Heart left ventricle (tissue), 16 donors: ENCODE measurements around the gene LCMT1. TPM values are rescaled to one million over a fixed set of nuclear protein-coding genes. Genes with fewer than 3 reads are reported as not detected.
"Not testable (repeated sequence)": the region's sequence is repeated elsewhere in the genome, so short reads cannot be mapped to it uniquely, and the experiment has no call there.

Experiments used
- ATAC-seq, 4 donors: fragments of 200-7000 bp; cut with Tn5 transposase; one replicate each; pipeline ENCODE4 v1.9.1; 2020 to 2022; ENCODE audit warnings: moderate library complexity in 4 of 4, mild to moderate bottlenecking in 3 of 4, moderate number of reproducible peaks in 1 of 4
- DNase-seq, 5 donors: peaks; one replicate each; pipeline ENCODE4 v3.0.0-alpha.2; 2020
- H3K27ac ChIP-seq, 12 donors: fragments of 200-600 bp; sonication (generic) in 4 of 12; one replicate each; pipeline versions ENCODE4 v1.5.0 to v1.8.0; 2016 to 2022; ENCODE audit warnings: mild to moderate bottlenecking in 2 of 12
- H3K27me3 ChIP-seq, 9 donors: fragments of 200-600 bp; sonication (generic) in 2 of 9; one replicate each; pipeline versions ENCODE4 v1.5.1 to v1.8.0; 2016 to 2022; ENCODE audit warnings: mild to moderate bottlenecking in 3 of 9
- H3K36me3 ChIP-seq, 9 donors: fragments of 200-600 bp; sonication (generic) in 2 of 9; one replicate each; pipeline versions ENCODE4 v1.5.0 to v1.8.0; 2018 to 2022; ENCODE audit warnings: mild to moderate bottlenecking in 2 of 9
- H3K4me1 ChIP-seq, 12 donors: fragments of 200-600 bp; sonication (generic) in 4 of 12; one replicate each; pipeline versions ENCODE4 v1.5.0 to v1.8.0; 2016 to 2022; ENCODE audit warnings: mild to moderate bottlenecking in 3 of 12
- H3K4me3 ChIP-seq, 12 donors: fragments of 200-600 bp; sonication (generic) in 4 of 12; one replicate each; pipeline versions ENCODE4 v1.5.0 to v1.8.0; 2017 to 2022; ENCODE audit warnings: mild to moderate bottlenecking in 9 of 12, moderate library complexity in 4 of 12
- H3K9me3 ChIP-seq, 12 donors: fragments of 200-600 bp; sonication (generic) in 4 of 12; one replicate each; pipeline versions ENCODE4 v1.5.0 to v1.8.0; 2016 to 2022; ENCODE audit warnings: mild to moderate bottlenecking in 1 of 12
- POLR2A ChIP-seq, 2 donors: fragments of 450-650 bp; IDR thresholded peaks; one replicate each; pipeline ENCODE4 v1.6.1; 2017; ENCODE audit warnings: antibody characterized with exemption in 2 of 2, mild to moderate bottlenecking in 2 of 2, moderate library complexity in 2 of 2
- WGBS, 4 donors: extraction: QIAGEN DNeasy Blood & Tissue Kit in 2 of 4; methylation state at CpG; one replicate each; pipeline versions ENCODE4 v1.1.5 to v1.1.7; 2013 to 2018; 5-methylcytosine and 5-hydroxymethylcytosine counted together
- intact Hi-C, 10 donors: fragments of 100-400 bp; cut with DNase I; formaldehyde crosslinking; loops; one replicate each; pipeline versions ENCODE4 v1.11.1 to v1.14.2; 2022
- polyA plus RNA-seq, 2 donors: library from polyadenylated mRNA; stranded (reverse); fragments of 200-250 nt; gene quantifications; one replicate each; pipeline ENCODE4 v1.2.3, GENCODE V29; 2013
- total RNA-seq, 9 donors: library from RNA; depleted of rRNA in 2 of 9; stranded (reverse); fragments of >200 nt in 2 of 9; fragmentation: NEBNext Ultra II Directional in 3 of 9; extraction: Animal tissue kit (Norgen Biotek cat#: 25700) in 3 of 9; gene quantifications; one replicate each; pipeline versions ENCODE4 v1.1.0 to v1.2.4, GENCODE V29; 2016 to 2023
- TF ChIP-seq, protein P1 (sequence below), 12 donors: fragments of 200-600 bp; sonication (generic) in 4 of 12; IDR thresholded peaks; one replicate each; pipeline versions ENCODE4 v1.5.0 to v1.8.0; 2018 to 2022; ENCODE audit warnings: antibody characterized with exemption in 12 of 12, mild to moderate bottlenecking in 5 of 12
- donor health status: ischemic (EF 13 %, LVEDD 7.1; RV severe dilation, severe dysfunction).
- donor health status: healthy with polysubstance abuse.
- donor health status: DM: no; HTN: yes; CAD: no.
- donor health status: DM: no; HTN: no; CAD: no.
- donor health status: ischemic (EF 25% LVEDD 6.9; RV normal size, moderate dysfunction).
- donor health status: ischemic (EF 25% LVEDD 5.7; RV mildly dilated, moderate dysfunction).
- donor health status: healthy.
- donor health status: DM: yes; HTN: yes; CAD: no.
- donor health status: ischemic (EF 35%, LVEDD 5.7; RV mildly dilated, moderate dysfunction).
- donor health status: nonischemic (EF 11% LVEDD 7.7; RV severe dilation, severe dysfunction).
- donor health status: DM: yes; HTN: yes; CAD: no.
- donor health status: PGD.
- donor health status: ischemic (EF 29% LVEDD 5.4; RV normal size, mild dysfunction).
- donor health status: nonischemic (EF 23%, LVEDD 6.1; RV moderate dilation, normal function).

The LCMT1 gene
- total and polyA plus RNA-seq, 11 donors, result 33.6 to 50.0 (median 39.6) TPM

DNA sequence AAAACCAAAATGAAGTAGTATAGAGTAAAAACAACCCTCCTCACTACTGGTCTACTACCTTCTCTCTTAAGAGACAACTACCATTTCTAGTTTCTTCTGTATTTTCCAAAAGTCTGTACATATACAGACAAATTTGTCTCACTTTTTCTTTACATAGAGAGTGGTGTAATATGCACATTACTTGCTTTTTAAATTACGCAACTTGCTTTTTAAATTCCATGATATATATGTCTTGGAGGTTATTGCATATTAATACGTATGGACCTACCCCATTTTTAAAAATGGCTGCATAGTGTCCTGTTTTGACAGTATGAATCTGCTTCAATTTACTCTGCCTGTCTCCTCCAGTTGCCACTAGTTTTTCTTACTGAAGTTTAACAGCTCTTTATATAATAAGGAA lies 62.7 kb downstream of the LCMT1 start:
- intact Hi-C loops, result no loop called here
- TF ChIP-seq, protein P1, sequence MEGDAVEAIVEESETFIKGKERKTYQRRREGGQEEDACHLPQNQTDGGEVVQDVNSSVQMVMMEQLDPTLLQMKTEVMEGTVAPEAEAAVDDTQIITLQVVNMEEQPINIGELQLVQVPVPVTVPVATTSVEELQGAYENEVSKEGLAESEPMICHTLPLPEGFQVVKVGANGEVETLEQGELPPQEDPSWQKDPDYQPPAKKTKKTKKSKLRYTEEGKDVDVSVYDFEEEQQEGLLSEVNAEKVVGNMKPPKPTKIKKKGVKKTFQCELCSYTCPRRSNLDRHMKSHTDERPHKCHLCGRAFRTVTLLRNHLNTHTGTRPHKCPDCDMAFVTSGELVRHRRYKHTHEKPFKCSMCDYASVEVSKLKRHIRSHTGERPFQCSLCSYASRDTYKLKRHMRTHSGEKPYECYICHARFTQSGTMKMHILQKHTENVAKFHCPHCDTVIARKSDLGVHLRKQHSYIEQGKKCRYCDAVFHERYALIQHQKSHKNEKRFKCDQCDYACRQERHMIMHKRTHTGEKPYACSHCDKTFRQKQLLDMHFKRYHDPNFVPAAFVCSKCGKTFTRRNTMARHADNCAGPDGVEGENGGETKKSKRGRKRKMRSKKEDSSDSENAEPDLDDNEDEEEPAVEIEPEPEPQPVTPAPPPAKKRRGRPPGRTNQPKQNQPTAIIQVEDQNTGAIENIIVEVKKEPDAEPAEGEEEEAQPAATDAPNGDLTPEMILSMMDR (IDR thresholded peaks at IDR 0.05), result no peak
- TF ChIP-seq POLR2A (IDR thresholded peaks at IDR 0.05), result no peak
- no peaks in the 10 kb centered on the region for H3K27me3 ChIP-seq
- H3K4me1 ChIP-seq, result no peaks in the 10 kb centered on the region
- no peaks in the 10 kb centered on the region for H3K9me3 ChIP-seq
- H3K4me3 ChIP-seq, result no peak overlapping the region
- DNase-seq (no peak), ATAC-seq (no peak)
- peaks cover 3 to 89% (median 83%) of the 10 kb centered on the region in 9 donors for H3K36me3 ChIP-seq
- WGBS, 4 donors, result 94 to 97% (median 94%) methylated on average over 2 of the region's 2 CpGs
- no peak overlapping the region for H3K27ac ChIP-seq

DNA sequence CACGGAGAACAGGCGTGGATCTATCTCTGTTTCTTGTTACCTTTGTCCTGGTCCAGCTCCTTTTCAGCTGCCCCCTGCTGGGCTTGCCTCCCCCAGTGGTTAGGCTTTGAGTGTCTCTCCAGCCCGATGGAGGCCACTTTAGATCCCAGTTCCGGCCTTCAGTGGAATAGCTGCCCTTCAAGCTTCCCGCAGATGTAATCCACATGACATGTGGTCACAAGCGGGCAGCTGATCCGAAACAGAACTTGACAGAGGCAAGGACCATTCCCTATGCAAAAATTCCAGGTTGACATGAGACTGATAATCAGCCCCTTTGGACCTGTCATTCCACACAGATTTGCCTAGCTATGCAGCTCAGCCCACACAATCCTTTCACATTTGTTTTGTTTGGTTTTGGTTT lies 64.6 kb downstream of the LCMT1 start:
- ATAC-seq, result peak in 1 of 4 donors; percentile 13
- Histone ChIP-seq H3K36me3 (peaks cover 3 to 70% (median 67%) of the 10 kb centered on the region in 9 donors), H3K4me1 (no peaks in the 10 kb centered on the region), H3K27me3 (no peaks in the 10 kb centered on the region), H3K27ac (no peak overlapping the region), H3K4me3 (no peak overlapping the region), H3K9me3 (no peaks in the 10 kb centered on the region)
- TF ChIP-seq POLR2A (IDR thresholded peaks at IDR 0.05), result no peak
- TF ChIP-seq, protein P1 (IDR thresholded peaks at IDR 0.05), result peak in 1 of 12 donors; percentile 22
- intact Hi-C loops, result no loop called here
- WGBS, 4 donors, result 60 to 82% (median 75%) methylated on average over 7 of the region's 7 CpGs
- no peak for DNase-seq

DNA sequence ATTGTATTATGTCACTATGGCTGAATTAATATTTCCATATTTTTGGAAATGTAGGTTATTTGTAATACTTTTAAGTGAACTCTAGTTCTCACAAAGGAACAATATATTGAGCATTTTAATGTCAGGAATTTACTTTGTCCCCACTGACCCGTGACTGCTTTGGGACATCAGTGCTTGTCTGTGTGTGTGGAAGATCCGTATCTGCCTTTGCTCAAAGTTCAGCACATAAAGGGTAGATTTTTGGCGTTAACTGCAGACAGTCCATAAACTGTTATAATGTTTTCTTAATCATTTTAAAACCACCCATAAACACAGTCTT lies 65.9 kb downstream of the LCMT1 start:
- ATAC-seq, result no peak
- no peak for TF ChIP-seq POLR2A (IDR thresholded peaks at IDR 0.05)
- TF ChIP-seq, protein P1 (IDR thresholded peaks at IDR 0.05), result no peak
- intact Hi-C loops, result no loop called here
- no peak overlapping the region for H3K27ac ChIP-seq
- WGBS, 4 donors, result 87 to 92% (median 87%) methylated on average over 3 of the region's 3 CpGs
- H3K4me3 ChIP-seq, result no peak overlapping the region
- no peaks in the 10 kb centered on the region for H3K4me1 ChIP-seq
- no peaks in the 10 kb centered on the region for H3K9me3 ChIP-seq
- no peak for DNase-seq
- no peaks in the 10 kb centered on the region for H3K27me3 ChIP-seq
- H3K36me3 ChIP-seq, result peaks cover 0 to 57% (median 53%) of the 10 kb centered on the region in 9 donors

DNA sequence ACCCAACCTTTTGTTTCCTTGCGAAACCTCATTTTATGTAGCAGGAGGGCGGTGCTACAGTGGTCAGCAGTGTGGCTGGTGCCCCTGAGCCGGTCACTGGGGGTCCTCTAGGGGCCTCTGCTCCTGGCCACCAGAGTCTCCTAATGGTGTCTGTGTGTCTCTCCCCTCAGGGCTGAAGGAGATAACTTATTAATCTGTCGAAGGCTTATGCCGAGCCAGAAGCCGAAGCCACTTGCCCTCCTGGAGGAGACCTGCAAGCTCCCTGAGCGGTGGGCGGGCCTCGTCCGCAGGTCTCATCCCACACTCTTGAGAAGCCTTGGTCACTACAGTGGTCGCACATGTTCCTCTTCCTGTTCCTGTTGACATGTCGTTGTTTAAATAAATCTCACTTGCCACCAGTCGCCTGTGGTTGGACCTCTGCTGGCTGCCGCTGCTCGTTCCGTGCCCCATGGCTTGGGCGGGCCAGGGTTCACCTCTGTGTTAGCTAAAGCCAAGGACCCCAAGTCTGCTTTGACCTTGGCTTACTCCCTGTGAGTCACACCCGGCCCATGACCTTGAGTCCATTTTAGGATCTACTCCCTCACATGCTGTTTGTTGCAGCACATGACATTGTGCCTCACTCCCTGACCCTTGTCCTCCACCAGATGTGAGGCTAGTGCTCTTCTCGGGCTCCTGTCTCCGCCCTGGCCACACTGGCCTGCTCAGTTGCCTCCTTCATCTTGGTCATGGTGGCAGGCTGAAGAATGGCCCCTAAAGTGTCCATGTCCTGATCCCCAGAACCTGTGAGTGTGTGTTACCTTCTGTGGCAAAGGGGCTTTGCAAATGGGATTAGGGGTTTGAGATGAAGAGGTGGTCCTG lies 66.5 kb downstream of the LCMT1 start:
- H3K4me1 ChIP-seq, result no peaks in the 10 kb centered on the region
- H3K27ac ChIP-seq, result no peak overlapping the region
- DNase-seq (no peak), ATAC-seq (peak in 2 of 4 donors; percentile 22 to 31)
- H3K4me3 ChIP-seq, result no peak overlapping the region
- intact Hi-C loops, result no loop called here
- 82 to 88% (median 85%) methylated on average over 20 of the region's 20 CpGs for WGBS, 4 donors
- H3K9me3 ChIP-seq, result no peaks in the 10 kb centered on the region
- H3K36me3 ChIP-seq, result peaks cover 0 to 51% (median 48%) of the 10 kb centered on the region in 9 donors
- no peaks in the 10 kb centered on the region for H3K27me3 ChIP-seq
- no peak for TF ChIP-seq POLR2A (IDR thresholded peaks at IDR 0.05)
- TF ChIP-seq, protein P1 (IDR thresholded peaks at IDR 0.05), result no peak

DNA sequence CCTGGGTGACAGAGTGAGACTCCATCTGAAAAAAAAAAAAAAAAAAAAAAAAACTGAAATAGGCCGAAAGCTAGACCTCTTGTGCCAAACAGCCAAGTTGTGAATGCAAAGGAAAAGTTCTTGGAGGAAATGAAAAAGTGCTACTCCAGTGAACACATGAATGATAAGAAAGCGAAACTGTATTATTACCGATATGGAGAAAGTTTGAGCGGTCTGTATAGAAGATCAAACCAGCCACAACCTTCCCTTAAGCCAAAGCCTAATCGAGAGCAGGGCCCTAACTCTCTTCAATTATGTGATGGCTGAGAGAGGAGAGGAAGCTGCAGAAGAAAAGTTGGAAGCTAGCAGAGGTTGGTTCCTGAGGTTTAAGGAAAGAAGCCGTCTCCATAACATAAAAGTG lies 69.7 kb downstream of the LCMT1 start:
- H3K9me3 ChIP-seq, H3K27me3 ChIP-seq, H3K27ac ChIP-seq, H3K4me3 ChIP-seq, ATAC-seq, H3K4me1 ChIP-seq, intact Hi-C loops, DNase-seq: not testable (repeated sequence)
- peaks cover 0 to 24% (median 18%) of the 10 kb centered on the region in 9 donors for H3K36me3 ChIP-seq
- 94 to 96% (median 95%) methylated on average over 6 of the region's 6 CpGs for WGBS, 4 donors
